ENCODE measurements around the gene ZBTB20. TPM values are rescaled to one million over a fixed set of nuclear protein-coding genes. Genes with fewer than 3 reads are reported as not detected.

Gene ZBTB20
- polyA plus RNA-seq, 1 of the 3 experiments (the other 2 are of a cell fraction): 0.43 TPM

- no peak overlapping the region for H3K27ac ChIP-seq (ENCODE audit: low read depth in 2 of 2, low read length in 1 of 2)
Observed at GRCh38 chr3:114852966-114853365, 294.1 kb downstream of the ZBTB20 start.

GRCh38 chr3:114850898-114851297, 296.2 kb downstream of the ZBTB20 start:
- H3K4me1 ChIP-seq (ENCODE audit: control insufficient read depth in 1 of 2, insufficient read depth in 2 of 2, low read depth in 1 of 2, low read length in 1 of 2): peaks cover 0 to 28% of the 10 kb centered on the region in 2 experiments; a peak in 2 of 4 replicates
- H3K36me3 ChIP-seq (replicated peaks in 1 of 2; ENCODE audit: control insufficient read depth in 1 of 2, insufficient read depth in 2 of 2, low read length in 1 of 2): no peaks in the 10 kb centered on the region
- CTCF ChIA-PET: interaction anchor here (1.0 kb wide), 1 partner anchor 968 kb away, joined by 3 read pairs; no protein-coding TSS in a partner anchor
- TF ChIP-seq ELF1 (IDR thresholded peaks at IDR 0.05) (no peak), USF1 (IDR thresholded peaks at IDR 0.05; ENCODE audit: borderline replicate concordance, low read depth) (no peak), SMC3 (IDR thresholded peaks at IDR 0.05; ENCODE audit: low read depth, low read length) (no peak), USF2 (IDR thresholded peaks at IDR 0.05; ENCODE audit: borderline replicate concordance, low read depth, low read length) (no peak), TAF1 (IDR thresholded peaks at IDR 0.05; ENCODE audit: borderline replicate concordance, low read depth, low read length) (no peak), EZH2phosphoT487 (IDR thresholded peaks at IDR 0.05; ENCODE audit: borderline replicate concordance, low read depth) (no peak), RCOR1 (IDR thresholded peaks at IDR 0.05; ENCODE audit: low read length) (no peak), CHD2 (IDR thresholded peaks at IDR 0.05; ENCODE audit: low read length, partially characterized antibody) (no peak), FOSL2 (IDR thresholded peaks at IDR 0.05; ENCODE audit: borderline replicate concordance, low read depth) (no peak)
- POLR2A ChIA-PET: no interaction called here
- no peaks in the 10 kb centered on the region for H3K27me3 ChIP-seq (ENCODE audit: insufficient read depth)
- H3K79me2 ChIP-seq (ENCODE audit: insufficient read depth): no peaks in the 10 kb centered on the region; the same call in 1 of the 2 replicates
- H4K20me1 ChIP-seq (ENCODE audit: insufficient read depth): no peaks in the 10 kb centered on the region
- DNase-seq: no peak
- no peaks in the 10 kb centered on the region for H3K9me2 ChIP-seq
- H3K9me3 ChIP-seq: no peaks in the 10 kb centered on the region
- WGBS (ENCODE audit: low lambda C conversion rate): 80% methylated on average over 1 of the region's 1 CpG
- H3K4me2 ChIP-seq: no peak overlapping the region
- no peak overlapping the region for H3K9ac ChIP-seq
- H3F3A ChIP-seq (replicated peaks; ENCODE audit: insufficient read depth): no peaks in the 10 kb centered on the region
- H3K27ac ChIP-seq (ENCODE audit: low read depth in 2 of 2, low read length in 1 of 2): peak overlapping the region in 1 of 2 experiments; percentile 72; a peak in 2 of 4 replicates
- H3K4me3 ChIP-seq (ENCODE audit: low read depth in 2 of 2, low read length in 1 of 2): no peak overlapping the region
- H2AFZ ChIP-seq (ENCODE audit: low read depth): no peak overlapping the region

More at GRCh38 chr3:114852966-114853365, 294.1 kb downstream of the ZBTB20 start:
- H3K79me2 ChIP-seq (ENCODE audit: insufficient read depth): no peaks in the 10 kb centered on the region; the same call in 1 of the 2 replicates
- H3K4me2 ChIP-seq: no peak overlapping the region
- no peak overlapping the region for H3K4me3 ChIP-seq (ENCODE audit: low read depth in 2 of 2, low read length in 1 of 2)
- H2AFZ ChIP-seq (ENCODE audit: low read depth): no peak overlapping the region
- H3K27me3 ChIP-seq (ENCODE audit: insufficient read depth): no peaks in the 10 kb centered on the region
- H3K36me3 ChIP-seq (replicated peaks in 1 of 2; ENCODE audit: control insufficient read depth in 1 of 2, insufficient read depth in 2 of 2, low read length in 1 of 2): no peaks in the 10 kb centered on the region
- peaks cover 0 to 20% of the 10 kb centered on the region in 2 experiments; a peak in 2 of 4 replicates for H3K4me1 ChIP-seq (ENCODE audit: control insufficient read depth in 1 of 2, insufficient read depth in 2 of 2, low read depth in 1 of 2, low read length in 1 of 2)
- CTCF ChIA-PET: no interaction called here
- H4K20me1 ChIP-seq (ENCODE audit: insufficient read depth): no peaks in the 10 kb centered on the region
- WGBS (ENCODE audit: low lambda C conversion rate): 89% methylated on average over 3 of the region's 3 CpGs
- no peaks in the 10 kb centered on the region for H3K9me2 ChIP-seq
- no peak for DNase-seq
- no peaks in the 10 kb centered on the region for H3F3A ChIP-seq (replicated peaks; ENCODE audit: insufficient read depth)
- POLR2A ChIA-PET: no interaction called here
- no peaks in the 10 kb centered on the region for H3K9me3 ChIP-seq
- TF ChIP-seq EZH2phosphoT487 (IDR thresholded peaks at IDR 0.05; ENCODE audit: borderline replicate concordance, low read depth): no peak
- TF ChIP-seq IRF3 (IDR thresholded peaks at IDR 0.05; ENCODE audit: low read depth, low read length): no peak
- H3K9ac ChIP-seq: no peak overlapping the region

All from SK-N-SH (cell line).